NCI-H187 (cell line): ENCODE measurements around the gene CD34.
"Not testable (repeated sequence)": the region's sequence is repeated elsewhere in the genome, so short reads cannot be mapped to it uniquely, and the experiment has no call there.

ENCODE experiments used
- DNase-seq, 2 experiments: peaks; one replicate each; lab custom pipeline; 2025; lab: John Stamatoyannopoulos, UW

Gene CD34

DNA sequence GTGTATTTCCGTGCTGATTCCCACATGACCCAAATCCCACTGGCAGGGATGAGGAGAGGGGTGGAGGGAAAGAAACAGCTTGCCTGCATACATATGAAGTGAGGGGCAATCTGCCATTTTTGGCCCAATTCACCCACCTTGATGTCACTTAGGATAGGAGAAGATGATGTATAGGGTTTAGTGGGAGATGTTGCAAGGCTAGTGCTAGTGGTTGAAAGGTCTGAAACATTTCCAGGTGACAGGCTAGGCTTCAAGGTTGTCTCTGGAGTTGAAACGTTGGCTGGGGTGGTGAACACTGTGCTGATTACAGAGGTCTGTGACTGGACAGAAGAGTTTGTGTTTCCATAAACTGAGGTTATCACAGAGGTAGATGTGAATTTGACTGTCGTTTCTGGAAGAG, 12.1 kb downstream of the CD34 start:
- no peak for DNase-seq

DNA sequence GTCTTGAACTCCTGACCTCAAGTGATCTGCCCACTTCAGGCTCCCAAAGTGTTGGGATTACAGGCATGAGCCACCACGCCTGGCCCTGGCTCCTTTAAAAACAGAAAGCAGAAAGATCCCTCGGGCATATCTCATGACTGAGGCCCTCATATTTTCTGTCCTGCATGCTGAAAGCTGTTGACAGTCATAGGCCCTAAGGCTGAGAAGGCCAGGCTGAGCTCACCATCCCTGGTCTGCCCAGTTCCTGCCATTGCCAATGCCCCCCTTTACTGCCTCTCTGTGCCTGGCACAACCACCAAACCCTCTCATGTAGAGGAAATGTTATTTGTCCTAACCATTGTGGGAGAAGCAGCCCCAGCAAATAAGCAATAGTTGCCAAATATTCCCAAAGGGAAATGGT, 12.7 kb downstream of the CD34 start:
- DNase-seq, result no peak

DNA sequence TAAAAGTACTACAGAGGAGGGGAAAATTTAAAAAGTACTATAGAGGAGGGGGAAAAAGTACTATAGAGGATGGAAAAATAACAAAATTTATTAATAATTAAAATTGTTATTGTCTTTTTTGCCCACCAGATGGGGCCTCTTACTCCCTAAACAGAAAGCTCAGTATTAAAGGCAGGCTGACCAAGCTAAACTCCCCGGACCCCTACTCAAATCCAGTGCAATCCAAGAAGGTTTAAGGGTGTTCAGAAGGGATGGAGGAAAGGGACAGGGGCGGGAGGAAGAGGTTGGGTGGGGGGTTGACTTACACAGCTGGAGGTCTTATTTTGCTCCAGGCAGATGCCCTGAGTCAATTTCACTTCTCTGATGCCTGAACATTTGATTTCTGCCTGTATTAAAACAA, 13.7 kb downstream of the CD34 start:
- DNase-seq, result no peak

DNA sequence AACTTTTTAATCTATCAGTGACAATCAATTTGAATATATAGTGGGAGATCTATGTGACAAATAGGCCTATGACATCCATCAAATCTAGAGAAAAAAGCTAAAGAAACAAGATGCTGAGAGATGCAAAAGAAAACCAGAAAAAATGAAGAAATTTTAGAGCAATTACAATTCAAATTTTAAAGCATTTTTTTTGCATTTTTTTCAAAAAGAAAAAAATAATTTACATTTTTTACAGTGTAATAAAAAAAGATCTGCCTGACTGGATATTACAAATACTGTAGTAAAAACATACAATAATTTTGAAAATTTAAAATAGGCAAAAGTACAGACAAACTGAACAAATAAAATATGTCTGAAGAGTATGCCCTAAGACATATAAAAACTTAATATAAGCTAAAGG, 14.4 kb downstream of the CD34 start:
- DNase-seq, result no peak

DNA sequence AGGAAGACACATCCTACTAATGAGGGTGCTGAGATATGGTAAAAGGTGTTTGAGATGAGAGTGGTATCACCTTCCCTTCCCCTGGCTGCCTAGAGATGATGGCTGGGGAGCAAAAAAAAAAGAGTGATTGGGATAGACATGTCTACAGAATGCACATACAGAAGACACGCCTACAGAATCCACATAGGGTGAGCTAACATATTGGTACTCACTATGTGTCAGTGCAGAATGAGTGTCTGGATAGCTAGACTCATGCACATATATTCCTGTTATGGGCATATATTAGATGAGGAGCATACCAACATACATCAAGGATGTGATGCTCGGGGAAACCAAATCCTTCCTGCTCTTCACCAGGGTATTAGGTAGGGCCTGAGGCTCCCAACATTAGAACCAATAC, 16.2 kb downstream of the CD34 start:
- no peak for DNase-seq

DNA sequence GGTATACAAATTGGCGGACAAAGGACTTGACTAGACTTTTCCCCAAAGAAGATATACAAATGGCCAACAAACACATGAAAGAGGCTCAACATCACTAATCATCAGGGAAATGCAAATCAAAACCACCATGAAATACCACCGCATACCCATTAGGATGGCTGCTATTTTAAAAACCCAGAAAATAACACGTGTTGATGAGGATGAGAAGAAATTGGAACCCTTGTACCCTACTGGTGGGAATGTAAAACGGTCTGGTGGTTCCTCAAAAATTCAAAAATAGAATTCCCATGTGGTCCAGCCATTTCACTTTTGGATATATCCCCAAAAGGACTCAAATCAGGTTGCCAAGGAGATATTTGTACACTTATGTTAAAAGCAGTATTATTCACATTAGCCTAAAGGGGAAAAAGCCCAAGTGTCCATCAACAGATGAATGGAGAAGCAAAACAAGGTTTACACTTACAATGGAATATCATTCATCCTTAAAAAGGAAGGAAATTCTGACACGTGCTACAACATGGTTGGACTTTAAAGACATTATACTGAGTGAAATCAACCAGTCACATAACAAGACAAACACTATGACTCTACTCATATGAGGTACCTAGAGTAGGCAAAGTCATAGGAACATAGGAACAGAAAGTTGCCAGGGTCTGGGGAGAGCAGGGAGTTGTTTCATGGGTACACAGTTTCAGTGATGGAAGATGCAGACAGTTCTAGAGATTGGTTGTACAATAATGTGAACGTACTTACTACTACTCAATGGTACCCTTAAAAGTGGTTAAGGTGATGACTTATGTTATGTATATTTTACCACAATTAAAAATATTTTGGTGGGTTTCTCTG, 17.0 kb downstream of the CD34 start:
- DNase-seq, result no peak

- no peak for DNase-seq
Measured at GRCh38 chr1:207892764-207893163, 18.2 kb downstream of the CD34 start.

- DNase-seq, result no peak
Measured at GRCh38 chr1:207891148-207891547, 19.8 kb downstream of the CD34 start.

GRCh38 chr1:207890136-207890738, 20.7 kb downstream of the CD34 start:
- no peak for DNase-seq

GRCh38 chr1:207888652-207889051, 22.3 kb downstream of the CD34 start:
- no peak for DNase-seq

DNA sequence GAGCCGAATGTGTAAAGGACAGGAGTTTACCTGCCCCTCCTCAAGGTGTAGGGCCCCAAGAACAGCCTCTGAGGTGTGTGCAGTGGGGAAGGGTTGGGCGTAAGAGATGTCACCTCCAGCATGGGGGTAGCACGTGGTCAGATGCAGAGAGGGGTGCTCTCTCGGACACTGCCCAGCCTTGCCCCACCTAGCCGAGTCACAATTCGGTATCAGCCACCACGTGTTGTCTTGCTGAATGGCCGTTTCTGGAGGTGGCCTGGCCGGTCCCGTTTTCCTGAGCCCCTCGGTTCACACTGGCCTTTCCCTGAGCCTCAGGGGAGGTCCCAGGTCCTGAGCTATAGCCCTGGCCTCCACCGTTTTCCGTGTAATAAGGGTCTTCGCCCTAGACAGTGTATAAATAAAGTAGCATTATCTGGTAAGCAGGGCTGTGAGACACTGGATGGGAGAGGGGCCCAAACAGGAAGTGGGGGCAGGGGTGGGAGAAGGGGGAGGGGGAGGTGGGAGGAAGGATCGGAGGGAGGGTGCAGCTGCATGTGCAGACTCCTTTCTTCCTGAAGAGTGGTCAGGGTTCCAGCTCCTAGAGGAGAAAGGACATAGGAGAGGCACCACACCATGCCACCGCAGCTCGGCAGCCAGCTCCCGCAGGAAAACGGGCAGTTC, 23.3 kb downstream of the CD34 start:
- DNase-seq, result no peak

DNA sequence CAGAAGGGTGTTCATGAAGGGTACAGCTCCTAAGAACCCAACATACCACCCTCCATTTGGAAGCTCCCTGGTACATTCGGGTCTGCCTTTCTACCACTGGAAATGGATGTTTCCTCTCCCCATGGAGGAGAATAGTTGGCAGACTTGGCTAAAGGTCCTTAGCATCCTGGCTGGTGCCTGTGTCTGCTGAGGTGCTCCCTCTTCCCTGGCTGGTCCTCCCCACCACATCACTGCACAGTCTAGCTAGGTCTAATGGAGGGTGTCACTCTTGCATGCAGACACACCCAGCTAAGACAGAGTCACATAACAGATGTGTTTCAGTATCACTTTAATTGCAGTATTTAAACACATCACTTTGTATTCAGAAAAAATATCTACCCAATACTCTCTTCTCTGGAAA, 24.7 kb downstream of the CD34 start:
- no peak for DNase-seq

- peak; percentile 5 to 51 for DNase-seq
Measured at GRCh38 chr1:207885129-207886032, 25.5 kb downstream of the CD34 start.

DNA sequence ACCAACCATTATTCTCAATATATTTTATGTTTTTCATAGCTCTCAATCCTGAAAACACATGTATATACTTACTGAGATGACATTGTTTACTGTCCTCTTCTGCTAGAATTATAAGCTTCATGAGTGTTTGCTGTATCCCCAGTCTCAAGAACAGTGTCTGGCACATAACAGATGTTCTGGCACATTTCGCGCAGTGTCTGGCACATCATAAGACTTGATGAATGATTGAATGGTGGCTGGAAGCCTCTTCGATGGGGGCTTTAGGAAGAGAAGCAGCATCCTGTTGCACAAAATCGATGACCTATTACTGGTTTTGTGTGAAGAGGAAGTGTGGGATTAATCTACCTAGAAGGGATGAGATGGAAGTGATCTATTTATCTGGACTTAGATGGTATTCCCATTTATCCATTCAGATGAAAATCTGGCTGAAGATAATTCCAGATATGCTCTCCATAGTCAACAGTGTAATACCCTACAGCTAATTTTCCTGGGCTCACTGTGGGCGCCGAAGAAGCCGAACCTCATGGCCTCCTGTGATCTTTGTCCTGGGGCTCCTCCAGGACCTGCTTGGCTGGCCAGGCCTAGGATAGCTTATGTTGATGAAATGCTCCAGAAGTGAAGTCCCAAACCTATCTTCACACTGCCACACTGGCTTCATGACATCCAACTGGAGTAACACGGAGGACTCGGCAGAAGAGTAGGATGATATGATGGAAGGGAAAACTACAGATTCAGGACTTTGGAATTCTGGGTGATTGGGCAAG, 26.5 kb downstream of the CD34 start:
- no peak for DNase-seq

DNA sequence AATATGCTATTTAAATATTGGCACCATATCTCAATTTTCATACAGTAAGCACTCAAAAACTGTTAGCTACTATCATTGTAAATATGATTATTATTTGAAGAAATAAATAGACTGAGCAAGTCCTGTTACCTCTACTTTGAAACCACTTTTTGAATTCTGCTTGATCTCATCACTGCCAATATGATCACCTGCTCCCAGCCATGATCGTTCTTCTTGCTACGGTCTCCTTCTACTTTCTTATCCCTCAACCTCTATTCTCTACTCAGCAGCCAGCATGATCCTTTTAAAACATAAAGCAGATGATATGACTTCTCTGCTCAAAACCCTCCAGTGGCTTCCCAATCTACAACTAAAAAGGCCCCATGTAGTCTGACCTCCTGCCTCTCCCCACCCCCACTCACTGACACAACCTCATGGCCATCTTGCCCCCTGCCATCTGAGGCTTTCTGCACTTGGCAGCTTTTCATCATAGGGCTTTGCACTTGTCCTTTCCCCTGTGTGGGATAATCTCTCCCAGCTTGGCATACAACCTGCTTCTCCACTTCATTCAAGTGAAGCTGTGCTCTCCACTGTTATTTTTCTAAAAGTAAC, 27.2 kb downstream of the CD34 start:
- DNase-seq, result no peak

DNA sequence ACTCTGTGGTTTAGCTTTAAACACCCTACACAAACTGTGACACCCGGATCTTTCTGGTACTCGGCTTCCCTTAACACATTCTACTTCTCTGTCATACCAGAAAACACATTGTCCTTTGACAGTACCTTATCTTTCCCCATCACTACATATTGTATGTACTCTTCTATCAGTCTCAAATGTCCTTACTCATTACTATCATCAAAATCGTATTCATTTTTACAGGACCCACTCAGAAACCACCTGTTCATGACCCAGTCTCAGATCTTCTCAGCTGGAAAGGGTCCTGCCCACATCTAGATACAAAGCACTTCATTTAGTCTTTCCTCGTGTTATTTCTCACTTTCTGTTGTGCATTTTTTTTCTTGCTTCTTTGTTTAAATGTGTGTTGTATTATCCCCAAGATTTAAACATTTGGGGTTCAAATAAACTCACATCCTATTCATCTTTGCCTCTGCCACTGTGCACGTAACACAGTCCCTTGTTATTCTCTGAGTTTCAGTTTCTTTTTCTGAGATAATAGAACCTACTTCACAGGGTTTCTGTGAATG, 27.7 kb downstream of the CD34 start:
- no peak for DNase-seq

DNA sequence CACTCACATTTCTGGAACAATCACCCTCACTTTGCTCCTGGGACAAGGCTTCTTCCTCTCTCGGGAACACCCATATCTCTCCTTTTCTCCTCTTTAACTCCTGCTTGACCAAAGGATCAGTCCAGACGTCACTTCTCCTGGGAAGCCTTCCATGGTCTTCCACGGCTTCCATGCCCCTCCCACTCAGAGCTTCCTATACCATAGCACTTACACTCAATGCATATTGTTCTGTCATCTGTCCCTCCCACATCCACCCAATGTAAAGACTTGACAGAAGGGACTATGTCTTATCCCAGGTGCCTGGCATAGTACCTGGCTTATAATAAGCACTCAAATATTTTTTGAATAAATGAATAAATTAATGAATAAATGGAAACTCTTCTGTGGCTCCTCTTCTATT, 28.2 kb downstream of the CD34 start:
- DNase-seq, result no peak

DNA sequence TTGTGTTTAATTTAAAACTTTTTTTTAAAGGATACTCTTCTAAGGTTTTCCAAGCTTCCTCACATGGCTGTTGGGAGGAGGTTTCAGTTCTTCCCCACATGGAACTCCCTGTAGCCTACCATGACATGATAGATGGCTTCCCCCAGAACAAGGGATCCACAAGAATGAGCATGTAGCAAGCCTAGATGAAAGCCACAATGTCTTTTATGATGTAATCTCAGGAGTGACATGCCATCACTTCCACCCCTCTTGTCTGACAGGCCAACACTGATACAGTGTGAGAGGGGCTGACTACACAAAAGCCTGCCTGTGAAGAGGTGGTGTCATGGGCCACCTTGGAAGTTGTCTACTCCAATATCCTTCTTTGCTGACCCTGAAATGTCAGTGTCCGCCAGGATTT, 32.0 kb downstream of the CD34 start:
- no peak for DNase-seq

GRCh38 chr1:207877914-207878313, 33.0 kb downstream of the CD34 start:
- DNase-seq, result not testable (repeated sequence)

GRCh38 chr1:207876131-207876530, 34.8 kb downstream of the CD34 start:
- no peak for DNase-seq

- DNase-seq, result no peak
Measured at GRCh38 chr1:207875532-207875931, 35.4 kb downstream of the CD34 start.
